ENCODE measurements around the gene BRME1. TPM values are rescaled to one million over a fixed set of nuclear protein-coding genes. Genes with fewer than 3 reads are reported as not detected.

BRME1 gene
- polyA plus RNA-seq, 2 of the 4 experiments (the other 2 are of a cell fraction) = 0.12 to 1.2 TPM

GRCh38 chr19:13932149-13932637, 26.3 kb upstream of the BRME1 start:
- Histone ChIP-seq H3K4me2 (no peak overlapping the region), H3K27ac (no peak overlapping the region), H3K4me3 (no peak overlapping the region), H3K9me3 (no peaks in the 10 kb centered on the region), H3K4me1 (0 out of 3 replicates have a peak, but pooled peaks cover 3% of the 10 kb centered on the region)
- no peak for ATAC-seq
- POLR2A ChIA-PET = no interaction called here
- 85% methylated on average over 6 of the region's 6 CpGs for WGBS (ENCODE audit: missing lambda C conversion rate)
- DNase-seq (ENCODE audit: low read depth in 1 of 2, low spot score in 1 of 2) = no peak
- FAIRE-seq = no peak
- TF ChIP-seq, protein P1, sequence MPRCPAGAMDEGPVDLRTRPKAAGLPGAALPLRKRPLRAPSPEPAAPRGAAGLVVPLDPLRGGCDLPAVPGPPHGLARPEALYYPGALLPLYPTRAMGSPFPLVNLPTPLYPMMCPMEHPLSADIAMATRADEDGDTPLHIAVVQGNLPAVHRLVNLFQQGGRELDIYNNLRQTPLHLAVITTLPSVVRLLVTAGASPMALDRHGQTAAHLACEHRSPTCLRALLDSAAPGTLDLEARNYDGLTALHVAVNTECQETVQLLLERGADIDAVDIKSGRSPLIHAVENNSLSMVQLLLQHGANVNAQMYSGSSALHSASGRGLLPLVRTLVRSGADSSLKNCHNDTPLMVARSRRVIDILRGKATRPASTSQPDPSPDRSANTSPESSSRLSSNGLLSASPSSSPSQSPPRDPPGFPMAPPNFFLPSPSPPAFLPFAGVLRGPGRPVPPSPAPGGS (IDR thresholded peaks at IDR 0.05) = no peak
- CTCF ChIA-PET = no interaction called here

DNA sequence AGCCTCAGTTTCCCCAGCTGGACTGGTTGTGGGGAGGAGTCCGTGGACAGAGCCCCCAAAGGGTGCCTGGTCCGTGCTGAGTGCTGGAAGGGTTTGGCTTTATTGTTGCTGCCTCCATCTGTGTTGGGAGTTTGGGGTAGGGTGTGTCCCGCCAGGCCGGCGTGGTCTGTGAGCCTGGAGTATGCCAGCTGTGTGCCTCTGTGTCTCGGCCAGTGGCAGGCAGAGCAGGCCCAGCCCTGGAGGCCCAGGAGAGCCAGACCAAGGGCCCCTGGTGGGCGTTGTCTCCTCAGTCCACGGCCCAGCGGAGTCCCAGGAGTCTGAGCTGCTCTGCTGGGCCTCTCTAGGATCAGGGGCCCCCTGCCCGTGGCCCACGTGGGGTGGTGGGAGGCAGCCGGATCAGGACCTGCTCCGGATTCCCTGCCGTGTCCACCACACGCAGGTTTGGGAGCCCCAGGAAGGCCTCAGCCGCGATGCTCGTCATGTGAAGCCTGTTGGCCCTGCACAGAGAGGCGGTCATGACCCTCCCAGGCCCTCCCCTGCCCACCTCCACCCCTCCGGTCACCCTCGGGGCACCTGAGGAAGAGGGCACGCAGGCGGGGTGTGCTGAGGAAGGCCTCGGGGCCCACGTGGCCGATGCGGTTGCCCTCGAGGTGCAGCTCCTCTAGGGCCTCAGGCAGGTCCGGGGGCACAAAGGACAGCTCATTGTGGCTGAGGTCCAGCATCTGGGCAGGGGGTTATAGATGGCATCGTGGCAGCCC, 25.7 kb upstream of the BRME1 start:
- ChIA-PET POLR2A (no interaction called here), CTCF (no interaction called here)
- Histone ChIP-seq H3K4me2 (no peak overlapping the region), H3K27ac (no peak overlapping the region), H3K9me3 (no peaks in the 10 kb centered on the region), H3K4me3 (no peak overlapping the region), H3K4me1 (0 out of 3 replicates have a peak, but pooled peaks cover 3% of the 10 kb centered on the region)
- 43% methylated on average over 1 of the region's 30 CpGs for WGBS (ENCODE audit: missing lambda C conversion rate)
- ATAC-seq (no peak), FAIRE-seq (no peak), DNase-seq (ENCODE audit: low read depth in 1 of 2, low spot score in 1 of 2) (no peak)
- TF ChIP-seq EHMT2 (IDR thresholded peaks at IDR 0.05; ENCODE audit: low read depth) = no peak
- no peak for TF ChIP-seq NFE2L2 (conservative IDR thresholded peaks at IDR 0.05; ENCODE audit: low read length)
- TF ChIP-seq HES2 (IDR thresholded peaks at IDR 0.05) = no peak
- no peak for TF ChIP-seq CBX2 (IDR thresholded peaks at IDR 0.05; ENCODE audit: borderline replicate concordance, low read depth)
- no peak for TF ChIP-seq RAD21 (conservative IDR thresholded peaks at IDR 0.05 in 1 of 2, IDR thresholded peaks at IDR 0.05 in 1 of 2)
- no peak for TF ChIP-seq HOXB13 (CRISPR knock-in tag; IDR thresholded peaks at IDR 0.05; ENCODE audit: low read depth)
- TF ChIP-seq ZFP36 (IDR thresholded peaks at IDR 0.05; ENCODE audit: borderline replicate concordance, partially characterized antibody) = no peak
- no peak for TF ChIP-seq MAFK (IDR thresholded peaks at IDR 0.05; ENCODE audit: partially characterized antibody)
- no peak for TF ChIP-seq ATOH8 (CRISPR knock-in tag; IDR thresholded peaks at IDR 0.05; ENCODE audit: low read depth)
- no peak for TF ChIP-seq CBX8 (IDR thresholded peaks at IDR 0.05)
- TF ChIP-seq RFX5 (IDR thresholded peaks at IDR 0.05) = no peak
- TF ChIP-seq POLR2AphosphoS2 (conservative IDR thresholded peaks at IDR 0.05; ENCODE audit: low read length) = no peak
- no peak for TF ChIP-seq E2F6 (IDR thresholded peaks at IDR 0.05; ENCODE audit: borderline replicate concordance, low read depth)
- no peak for TF ChIP-seq ZC3H11A (IDR thresholded peaks at IDR 0.05)
- TF ChIP-seq HEYL (CRISPR knock-in tag; IDR thresholded peaks at IDR 0.05) = no peak

- Histone ChIP-seq H3K4me1 (no peaks in the 10 kb centered on the region), H3K27ac (no peak overlapping the region), H3K4me3 (no peak overlapping the region), H3K9me3 (no peaks in the 10 kb centered on the region), H3K4me2 (no peak overlapping the region)
- POLR2A ChIA-PET = no interaction called here
- 81% methylated on average over 6 of the region's 17 CpGs for WGBS (ENCODE audit: missing lambda C conversion rate)
- DNase-seq (ENCODE audit: low read depth in 1 of 2, low spot score in 1 of 2) (no peak), ATAC-seq (no peak), FAIRE-seq (no peak)
- CTCF ChIA-PET = interaction anchor here (0.6 kb wide), 1 partner anchor 77 kb away, joined by 4 read pairs; no protein-coding TSS in a partner anchor
- no peak for TF ChIP-seq RFX5 (IDR thresholded peaks at IDR 0.05)
- no peak for TF ChIP-seq FOXS1 (CRISPR knock-in tag; IDR thresholded peaks at IDR 0.05)
- TF ChIP-seq GATA3 (IDR thresholded peaks at IDR 0.05; ENCODE audit: borderline replicate concordance) = no peak
- TF ChIP-seq TFCP2L1 (CRISPR knock-in tag; IDR thresholded peaks at IDR 0.05) = no peak
- no peak for TF ChIP-seq HES2 (IDR thresholded peaks at IDR 0.05)
- no peak for TF ChIP-seq SMC3 (IDR thresholded peaks at IDR 0.05)
- no peak for TF ChIP-seq RAD21 (conservative IDR thresholded peaks at IDR 0.05 in 1 of 2, IDR thresholded peaks at IDR 0.05 in 1 of 2)
- TF ChIP-seq JUNB (IDR thresholded peaks at IDR 0.05) = no peak
- TF ChIP-seq ELK1 (IDR thresholded peaks at IDR 0.05; ENCODE audit: low read depth, low read length) = no peak
- TF ChIP-seq POLR2A (IDR thresholded peaks at IDR 0.05; ENCODE audit: low read length) = no peak
- no peak for TF ChIP-seq MAX (IDR thresholded peaks at IDR 0.05)
- no peak for TF ChIP-seq EP300 (IDR thresholded peaks at IDR 0.05)
- no peak for TF ChIP-seq ATOH8 (CRISPR knock-in tag; IDR thresholded peaks at IDR 0.05; ENCODE audit: low read depth)
- no peak for TF ChIP-seq CEBPB (IDR thresholded peaks at IDR 0.05)
- TF ChIP-seq RARB (CRISPR knock-in tag; IDR thresholded peaks at IDR 0.05) = no peak
- TF ChIP-seq EHF (CRISPR knock-in tag; IDR thresholded peaks at IDR 0.05) = no peak
- no peak for TF ChIP-seq MAZ (IDR thresholded peaks at IDR 0.05; ENCODE audit: borderline replicate concordance, low read depth, low read length)
Observed at GRCh38 chr19:13930402-13930801, 24.5 kb upstream of the BRME1 start.

All from A549 (cell line).